ENCODE measurements around the gene TXNIP. TPM values are rescaled to one million over a fixed set of nuclear protein-coding genes. Genes with fewer than 3 reads are reported as not detected.

TXNIP gene
- total RNA-seq, 3 donors from 2014 or later = 683 to 1,682 (median 830) TPM

GRCh38 chr1:145957443-145958319 is 38.7 kb downstream of the TXNIP start, which contains the start of gene LIX1L:
Gene LIX1L (minus strand): TSS chr1:145958017. CDS start chr1:145957927, 90 bp downstream.
- no peak for TF ChIP-seq CTCF (IDR thresholded peaks at IDR 0.05)
- H3K4me3 ChIP-seq = peak within 1 kb of the TSS; percentile 37
- DNase-seq (peak; percentile 96 to 97 (median 96)), ATAC-seq (peak; percentile 95)
- no peaks in the 10 kb centered on the region for H3K9me3 ChIP-seq
- intact Hi-C loops (cut with DNase I, micrococcal nuclease) = no loop called here
- no peaks in the 10 kb centered on the region for H3K36me3 ChIP-seq (ENCODE audit: low read depth)
- peaks cover 38% of the 10 kb centered on the region for H3K4me1 ChIP-seq (ENCODE audit: low read depth)

GRCh38 chr1:145956781-145957442 is 39.5 kb downstream of the TXNIP start:
- H3K4me3 ChIP-seq = peak overlapping the region; percentile 37
- H3K9me3 ChIP-seq = no peaks in the 10 kb centered on the region
- H3K36me3 ChIP-seq (ENCODE audit: low read depth) = no peaks in the 10 kb centered on the region
- intact Hi-C loops (cut with DNase I, micrococcal nuclease) = no loop called here
- ATAC-seq = no peak
- no peak for TF ChIP-seq CTCF (IDR thresholded peaks at IDR 0.05)
- no peak for DNase-seq
- peaks cover 31% of the 10 kb centered on the region for H3K4me1 ChIP-seq (ENCODE audit: low read depth)

- Histone ChIP-seq H3K4me3 (no peak overlapping the region), H3K36me3 (ENCODE audit: low read depth) (no peaks in the 10 kb centered on the region), H3K9me3 (no peaks in the 10 kb centered on the region), H3K4me1 (ENCODE audit: low read depth) (peaks cover 27% of the 10 kb centered on the region)
- DNase-seq (no peak), ATAC-seq (no peak)
- no peak for TF ChIP-seq CTCF (IDR thresholded peaks at IDR 0.05)
- intact Hi-C loops (cut with DNase I, micrococcal nuclease) = no loop called here
Observed at GRCh38 chr1:145956361-145956760, 40.0 kb downstream of the TXNIP start.

- TF ChIP-seq CTCF (IDR thresholded peaks at IDR 0.05) = no peak
- Histone ChIP-seq H3K36me3 (ENCODE audit: low read depth) (no peaks in the 10 kb centered on the region), H3K9me3 (no peaks in the 10 kb centered on the region), H3K4me1 (ENCODE audit: low read depth) (peaks cover 18% of the 10 kb centered on the region), H3K4me3 (no peak overlapping the region)
- DNase-seq (no peak), ATAC-seq (no peak)
- intact Hi-C loops (cut with DNase I, micrococcal nuclease) = no loop called here
Observed at GRCh38 chr1:145955436-145955835, 40.9 kb downstream of the TXNIP start.

GRCh38 chr1:145953861-145954260 is 42.5 kb downstream of the TXNIP start:
- Histone ChIP-seq H3K36me3 (ENCODE audit: low read depth) (no peaks in the 10 kb centered on the region), H3K4me3 (no peak overlapping the region), H3K9me3 (no peaks in the 10 kb centered on the region), H3K4me1 (ENCODE audit: low read depth) (peaks cover 16% of the 10 kb centered on the region)
- DNase-seq (peak in 1 of 3 donors; percentile 15), ATAC-seq (no peak)
- intact Hi-C loops (cut with DNase I, micrococcal nuclease) = no loop called here
- TF ChIP-seq CTCF (IDR thresholded peaks at IDR 0.05) = no peak

Data from mucosa of descending colon (tissue), 3 donors.